ENCODE measurements around the gene AKR1C4.

AKR1C4 gene

GRCh38 chr10:5196702-5197113, at the start of gene AKR1C4:
AKR1C4 (plus strand) TSS chr10:5196837; CDS start chr10:5196868, 31 bp downstream.
- Histone ChIP-seq H3K9me3 (ENCODE audit: control insufficient read depth in 5 of 5, low read length in 5 of 5) (no peaks in the 10 kb centered on the region), H3K4me3 (ENCODE audit: low read depth in 1 of 5, low read length in 5 of 5) (peak within 1 kb of the TSS in 2 of 5 donors; percentile 9 to 16), H3K36me3 (ENCODE audit: control insufficient read depth in 5 of 5, insufficient read depth in 5 of 5, low read length in 5 of 5) (no peaks in the 10 kb centered on the region), H3K27me3 (ENCODE audit: control insufficient read depth in 5 of 5, insufficient read depth in 4 of 5, low read length in 5 of 5) (no peaks in the 10 kb centered on the region), H3K4me1 (ENCODE audit: control insufficient read depth in 5 of 5, insufficient read depth in 5 of 5, low read length in 5 of 5) (peaks cover 0 to 6% (median 5%) of the 10 kb centered on the region in 5 donors), H3K9ac (ENCODE audit: low read length in 5 of 5) (no peak within 1 kb of the TSS), H3K27ac (ENCODE audit: low read depth, low read length) (no peak within 1 kb of the TSS)

DNA sequence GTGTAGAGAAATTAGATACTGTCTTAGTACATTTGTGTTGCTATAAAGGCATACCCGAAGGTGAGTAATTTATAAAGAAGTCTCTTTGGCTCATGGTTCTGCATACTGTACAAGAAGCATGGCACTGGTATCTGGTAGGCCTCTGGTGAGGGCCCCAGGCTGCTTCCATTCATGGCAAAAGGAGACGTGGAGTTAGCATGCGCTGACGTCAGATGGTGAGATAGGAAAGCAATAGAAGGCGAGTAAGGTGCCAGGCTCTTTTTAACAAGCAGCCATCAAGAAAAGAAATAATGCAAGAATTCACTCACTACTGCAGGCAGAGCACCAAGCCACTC, 49.8 kb upstream of the AKR1C4 start:
- Histone ChIP-seq H3K9ac (ENCODE audit: low read length in 5 of 5) (no peak overlapping the region), H3K36me3 (ENCODE audit: control insufficient read depth in 5 of 5, insufficient read depth in 5 of 5, low read length in 5 of 5) (no peaks in the 10 kb centered on the region), H3K4me1 (ENCODE audit: control insufficient read depth in 5 of 5, insufficient read depth in 5 of 5, low read length in 5 of 5) (no peaks in the 10 kb centered on the region), H3K27me3 (ENCODE audit: control insufficient read depth in 5 of 5, insufficient read depth in 4 of 5, low read length in 5 of 5) (no peaks in the 10 kb centered on the region), H3K4me3 (ENCODE audit: low read depth in 1 of 5, low read length in 5 of 5) (no peak overlapping the region), H3K27ac (ENCODE audit: low read depth, low read length) (no peak overlapping the region), H3K9me3 (ENCODE audit: control insufficient read depth in 5 of 5, low read length in 5 of 5) (peaks cover 0 to 8% (median 0%) of the 10 kb centered on the region in 5 donors)

GRCh38 chr10:5147255-5147980, 49.2 kb upstream of the AKR1C4 start:
- H3K4me3 ChIP-seq (ENCODE audit: low read depth in 1 of 5, low read length in 5 of 5): no peak overlapping the region
- peaks cover 0 to under 1% (median 0%) of the 10 kb centered on the region in 5 donors for H3K36me3 ChIP-seq (ENCODE audit: control insufficient read depth in 5 of 5, insufficient read depth in 5 of 5, low read length in 5 of 5)
- H3K9ac ChIP-seq (ENCODE audit: low read length in 5 of 5): no peak overlapping the region
- peaks cover 0 to 8% (median 0%) of the 10 kb centered on the region in 5 donors for H3K9me3 ChIP-seq (ENCODE audit: control insufficient read depth in 5 of 5, low read length in 5 of 5)
- H3K27me3 ChIP-seq (ENCODE audit: control insufficient read depth in 5 of 5, insufficient read depth in 4 of 5, low read length in 5 of 5): no peaks in the 10 kb centered on the region
- H3K27ac ChIP-seq (ENCODE audit: low read depth, low read length): no peak overlapping the region
- no peaks in the 10 kb centered on the region for H3K4me1 ChIP-seq (ENCODE audit: control insufficient read depth in 5 of 5, insufficient read depth in 5 of 5, low read length in 5 of 5)

DNA sequence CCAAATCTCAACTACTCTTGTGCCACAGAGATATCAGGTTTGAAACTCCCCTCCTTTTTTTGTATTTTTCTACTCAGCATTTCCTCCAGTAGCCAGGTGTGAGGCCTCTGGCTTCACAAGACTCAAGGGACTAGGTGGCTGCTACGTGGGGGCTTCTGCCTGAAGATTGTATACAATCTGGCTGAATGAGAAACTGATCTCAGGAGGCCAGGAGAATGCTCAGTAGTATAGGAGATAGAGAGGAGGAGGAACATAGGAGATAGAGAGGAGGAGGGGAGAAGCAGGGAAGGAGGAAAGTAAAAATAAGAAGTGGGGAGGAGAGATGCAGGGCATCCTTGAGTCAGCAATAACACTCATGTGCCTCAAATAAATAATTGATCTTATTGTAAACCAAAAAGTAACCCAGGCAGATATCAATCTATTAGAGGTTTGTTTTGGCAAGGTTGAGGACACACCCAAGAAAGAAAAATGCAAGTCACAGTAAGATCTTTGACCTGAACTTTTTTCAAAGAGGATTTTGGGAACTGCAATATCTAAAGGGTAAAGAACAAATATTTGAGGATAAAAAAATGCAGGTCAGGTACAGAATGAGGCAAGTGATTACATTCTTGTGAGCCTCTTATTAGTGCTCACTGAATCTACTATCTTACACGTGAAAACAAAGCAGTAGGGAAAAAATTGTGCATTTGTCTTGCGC, 48.5 kb upstream of the AKR1C4 start:
- Histone ChIP-seq H3K27ac (ENCODE audit: low read depth, low read length) (no peak overlapping the region), H3K27me3 (ENCODE audit: control insufficient read depth in 5 of 5, insufficient read depth in 4 of 5, low read length in 5 of 5) (no peaks in the 10 kb centered on the region), H3K4me1 (ENCODE audit: control insufficient read depth in 5 of 5, insufficient read depth in 5 of 5, low read length in 5 of 5) (no peaks in the 10 kb centered on the region), H3K36me3 (ENCODE audit: control insufficient read depth in 5 of 5, insufficient read depth in 5 of 5, low read length in 5 of 5) (peaks cover 0 to 3% (median 0%) of the 10 kb centered on the region in 5 donors), H3K9ac (ENCODE audit: low read length in 5 of 5) (no peak overlapping the region), H3K4me3 (ENCODE audit: low read depth in 1 of 5, low read length in 5 of 5) (no peak overlapping the region), H3K9me3 (ENCODE audit: control insufficient read depth in 5 of 5, low read length in 5 of 5) (peaks cover 0 to 8% (median 0%) of the 10 kb centered on the region in 5 donors)

DNA sequence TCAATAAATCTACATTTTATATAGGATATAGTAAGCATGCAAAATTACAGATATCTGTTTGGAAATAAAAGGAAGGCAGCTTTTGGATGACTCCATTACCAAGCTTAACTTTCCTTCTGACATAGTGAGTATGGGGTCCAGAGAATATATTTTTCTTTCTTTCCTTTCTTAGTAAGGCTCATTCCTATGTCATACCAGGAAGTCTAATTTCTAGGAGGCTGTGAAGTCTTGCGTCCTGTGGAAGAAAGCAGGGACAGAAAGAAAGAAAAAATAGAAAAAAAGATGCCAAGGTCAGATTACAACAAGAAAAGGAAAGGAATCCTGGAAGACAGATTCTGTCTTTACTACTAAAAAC, 48.0 kb upstream of the AKR1C4 start:
- H3K27ac ChIP-seq (ENCODE audit: low read depth, low read length): no peak overlapping the region
- H3K9me3 ChIP-seq (ENCODE audit: control insufficient read depth in 5 of 5, low read length in 5 of 5): peaks cover 0 to 8% (median 0%) of the 10 kb centered on the region in 5 donors
- no peak overlapping the region for H3K4me3 ChIP-seq (ENCODE audit: low read depth in 1 of 5, low read length in 5 of 5)
- no peaks in the 10 kb centered on the region for H3K27me3 ChIP-seq (ENCODE audit: control insufficient read depth in 5 of 5, insufficient read depth in 4 of 5, low read length in 5 of 5)
- H3K36me3 ChIP-seq (ENCODE audit: control insufficient read depth in 5 of 5, insufficient read depth in 5 of 5, low read length in 5 of 5): peaks cover 0 to 3% (median 0%) of the 10 kb centered on the region in 5 donors
- H3K4me1 ChIP-seq (ENCODE audit: control insufficient read depth in 5 of 5, insufficient read depth in 5 of 5, low read length in 5 of 5): no peaks in the 10 kb centered on the region
- no peak overlapping the region for H3K9ac ChIP-seq (ENCODE audit: low read length in 5 of 5)

GRCh38 chr10:5151076-5151475, 45.6 kb upstream of the AKR1C4 start:
- Histone ChIP-seq H3K4me1 (ENCODE audit: control insufficient read depth in 5 of 5, insufficient read depth in 5 of 5, low read length in 5 of 5) (no peaks in the 10 kb centered on the region), H3K4me3 (ENCODE audit: low read depth in 1 of 5, low read length in 5 of 5) (no peak overlapping the region), H3K27me3 (ENCODE audit: control insufficient read depth in 5 of 5, insufficient read depth in 4 of 5, low read length in 5 of 5) (no peaks in the 10 kb centered on the region), H3K27ac (ENCODE audit: low read depth, low read length) (no peak overlapping the region), H3K9ac (ENCODE audit: low read length in 5 of 5) (no peak overlapping the region), H3K9me3 (ENCODE audit: control insufficient read depth in 5 of 5, low read length in 5 of 5) (peaks cover 0 to 8% (median 0%) of the 10 kb centered on the region in 5 donors), H3K36me3 (ENCODE audit: control insufficient read depth in 5 of 5, insufficient read depth in 5 of 5, low read length in 5 of 5) (peaks cover 0 to 11% (median 6%) of the 10 kb centered on the region in 5 donors)

DNA sequence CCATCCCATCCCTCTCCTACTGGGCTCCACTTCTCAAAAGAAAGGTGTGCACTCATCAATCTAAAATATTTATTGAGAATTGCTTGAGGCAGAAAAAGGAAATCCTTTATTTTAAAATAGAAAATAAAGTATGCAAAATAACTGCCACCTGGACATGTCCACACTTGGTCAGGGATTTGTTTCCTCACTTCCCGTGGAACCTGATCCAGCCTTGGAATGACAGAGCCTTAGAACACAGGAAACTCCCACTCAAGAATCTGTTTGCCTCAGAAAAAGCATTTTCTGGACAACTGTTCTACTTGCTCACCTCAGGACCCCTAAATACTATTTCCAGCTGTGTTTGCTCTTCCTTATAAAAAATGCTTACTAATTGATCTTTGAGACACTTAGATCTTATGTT, 40.7 kb upstream of the AKR1C4 start:
- Histone ChIP-seq H3K9me3 (ENCODE audit: control insufficient read depth in 5 of 5, low read length in 5 of 5) (peaks cover 0 to 4% (median 0%) of the 10 kb centered on the region in 5 donors), H3K4me1 (ENCODE audit: control insufficient read depth in 5 of 5, insufficient read depth in 5 of 5, low read length in 5 of 5) (no peaks in the 10 kb centered on the region), H3K27me3 (ENCODE audit: control insufficient read depth in 5 of 5, insufficient read depth in 4 of 5, low read length in 5 of 5) (no peaks in the 10 kb centered on the region), H3K9ac (ENCODE audit: low read length in 5 of 5) (no peak overlapping the region), H3K27ac (ENCODE audit: low read depth, low read length) (no peak overlapping the region), H3K4me3 (ENCODE audit: low read depth in 1 of 5, low read length in 5 of 5) (no peak overlapping the region), H3K36me3 (ENCODE audit: control insufficient read depth in 5 of 5, insufficient read depth in 5 of 5, low read length in 5 of 5) (peaks cover under 1 to 28% (median 21%) of the 10 kb centered on the region in 5 donors)

DNA sequence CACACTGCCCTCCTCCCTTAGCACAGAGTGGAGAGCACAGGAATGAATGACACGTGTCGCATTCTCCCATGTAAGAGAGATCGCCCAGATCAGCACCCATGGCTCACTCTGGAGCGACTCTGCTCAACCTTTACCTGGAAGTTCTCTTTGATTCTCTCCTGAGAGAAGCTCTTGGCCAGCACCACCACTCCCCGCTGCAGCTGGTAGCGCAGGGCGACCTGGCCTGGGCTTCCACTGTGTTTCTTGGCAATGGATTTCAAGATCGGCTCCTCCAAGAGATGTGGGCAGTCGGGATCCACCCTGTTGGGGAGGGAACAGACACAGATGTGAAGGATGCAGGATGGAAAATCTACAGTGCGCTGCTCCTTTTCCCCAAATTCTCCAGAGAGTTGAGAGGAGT, 39.1 kb upstream of the AKR1C4 start:
- H3K9me3 ChIP-seq (ENCODE audit: control insufficient read depth in 5 of 5, low read length in 5 of 5): peaks cover 0 to 5% (median under 1%) of the 10 kb centered on the region in 5 donors
- no peak overlapping the region for H3K9ac ChIP-seq (ENCODE audit: low read length in 5 of 5)
- no peak overlapping the region for H3K27ac ChIP-seq (ENCODE audit: low read depth, low read length)
- no peak overlapping the region for H3K4me3 ChIP-seq (ENCODE audit: low read depth in 1 of 5, low read length in 5 of 5)
- H3K27me3 ChIP-seq (ENCODE audit: control insufficient read depth in 5 of 5, insufficient read depth in 4 of 5, low read length in 5 of 5): no peaks in the 10 kb centered on the region
- no peaks in the 10 kb centered on the region for H3K4me1 ChIP-seq (ENCODE audit: control insufficient read depth in 5 of 5, insufficient read depth in 5 of 5, low read length in 5 of 5)
- H3K36me3 ChIP-seq (ENCODE audit: control insufficient read depth in 5 of 5, insufficient read depth in 5 of 5, low read length in 5 of 5): peaks cover 4 to 39% (median 24%) of the 10 kb centered on the region in 5 donors

GRCh38 chr10:5159126-5159525, 37.5 kb upstream of the AKR1C4 start:
- no peak overlapping the region for H3K4me3 ChIP-seq (ENCODE audit: low read depth in 1 of 5, low read length in 5 of 5)
- no peak overlapping the region for H3K9ac ChIP-seq (ENCODE audit: low read length in 5 of 5)
- H3K36me3 ChIP-seq (ENCODE audit: control insufficient read depth in 5 of 5, insufficient read depth in 5 of 5, low read length in 5 of 5): peaks cover 4 to 39% (median 24%) of the 10 kb centered on the region in 5 donors
- H3K27me3 ChIP-seq (ENCODE audit: control insufficient read depth in 5 of 5, insufficient read depth in 4 of 5, low read length in 5 of 5): no peaks in the 10 kb centered on the region
- no peak overlapping the region for H3K27ac ChIP-seq (ENCODE audit: low read depth, low read length)
- H3K9me3 ChIP-seq (ENCODE audit: control insufficient read depth in 5 of 5, low read length in 5 of 5): peaks cover 5 to 14% (median 10%) of the 10 kb centered on the region in 5 donors
- H3K4me1 ChIP-seq (ENCODE audit: control insufficient read depth in 5 of 5, insufficient read depth in 5 of 5, low read length in 5 of 5): no peaks in the 10 kb centered on the region

- Histone ChIP-seq H3K9ac (ENCODE audit: low read length in 5 of 5) (no peak overlapping the region), H3K36me3 (ENCODE audit: control insufficient read depth in 5 of 5, insufficient read depth in 5 of 5, low read length in 5 of 5) (peaks cover 3 to 25% (median 10%) of the 10 kb centered on the region in 5 donors), H3K27me3 (ENCODE audit: control insufficient read depth in 5 of 5, insufficient read depth in 4 of 5, low read length in 5 of 5) (no peaks in the 10 kb centered on the region), H3K27ac (ENCODE audit: low read depth, low read length) (no peak overlapping the region), H3K4me1 (ENCODE audit: control insufficient read depth in 5 of 5, insufficient read depth in 5 of 5, low read length in 5 of 5) (no peaks in the 10 kb centered on the region), H3K9me3 (ENCODE audit: control insufficient read depth in 5 of 5, low read length in 5 of 5) (peaks cover 18 to 40% (median 27%) of the 10 kb centered on the region in 5 donors), H3K4me3 (ENCODE audit: low read depth in 1 of 5, low read length in 5 of 5) (no peak overlapping the region)
Observed at GRCh38 chr10:5163487-5163886, 33.1 kb upstream of the AKR1C4 start.

Data from subcutaneous abdominal adipose tissue (tissue), 5 donors.